Neural progenitor cell (in vitro differentiated cells): ENCODE data around the gene MEIS2.

Source experiments
- EZH2 ChIP-seq: fragments of 200-600 bp; sonication (generic); IDR thresholded peaks from 2 replicates; pipeline ENCODE4 v1.6.1; 2017; ENCODE audit warnings: antibody characterized with exemption, mild to moderate bottlenecking, moderate library complexity
- EZH2phosphoT487 ChIP-seq: fragments of 200-600 bp; sonication (generic); IDR thresholded peaks from 2 replicates; pipeline ENCODE4 v1.6.1; 2017; ENCODE audit warnings: antibody characterized with exemption
- TF ChIP-seq, protein P1 (sequence below): fragments of 200-600 bp; sonication (generic); IDR thresholded peaks from 2 replicates; pipeline ENCODE4 v1.5.1; 2017; ENCODE audit warnings: antibody characterized with exemption, mild to moderate bottlenecking

DNA sequence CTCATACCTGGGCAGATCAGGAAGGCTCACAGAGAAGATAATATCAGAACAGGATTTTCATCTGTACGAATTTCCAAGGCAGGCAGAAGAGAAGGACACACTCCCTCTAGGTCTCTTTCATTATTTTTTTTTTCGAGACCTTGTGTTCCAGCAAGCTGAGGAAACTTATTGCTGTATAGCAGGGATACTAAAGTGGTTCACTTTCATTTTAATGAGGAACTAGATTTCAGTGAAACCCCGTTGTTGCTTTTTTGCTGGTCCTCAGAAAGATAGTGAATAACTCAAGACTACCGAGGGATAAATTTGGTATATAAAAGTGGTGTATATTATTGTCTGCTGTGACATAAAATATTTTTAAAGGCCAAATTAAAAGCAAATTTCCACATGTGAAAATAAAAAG is 24.6 kb downstream of the MEIS2 start:
- TF ChIP-seq, protein P1, sequence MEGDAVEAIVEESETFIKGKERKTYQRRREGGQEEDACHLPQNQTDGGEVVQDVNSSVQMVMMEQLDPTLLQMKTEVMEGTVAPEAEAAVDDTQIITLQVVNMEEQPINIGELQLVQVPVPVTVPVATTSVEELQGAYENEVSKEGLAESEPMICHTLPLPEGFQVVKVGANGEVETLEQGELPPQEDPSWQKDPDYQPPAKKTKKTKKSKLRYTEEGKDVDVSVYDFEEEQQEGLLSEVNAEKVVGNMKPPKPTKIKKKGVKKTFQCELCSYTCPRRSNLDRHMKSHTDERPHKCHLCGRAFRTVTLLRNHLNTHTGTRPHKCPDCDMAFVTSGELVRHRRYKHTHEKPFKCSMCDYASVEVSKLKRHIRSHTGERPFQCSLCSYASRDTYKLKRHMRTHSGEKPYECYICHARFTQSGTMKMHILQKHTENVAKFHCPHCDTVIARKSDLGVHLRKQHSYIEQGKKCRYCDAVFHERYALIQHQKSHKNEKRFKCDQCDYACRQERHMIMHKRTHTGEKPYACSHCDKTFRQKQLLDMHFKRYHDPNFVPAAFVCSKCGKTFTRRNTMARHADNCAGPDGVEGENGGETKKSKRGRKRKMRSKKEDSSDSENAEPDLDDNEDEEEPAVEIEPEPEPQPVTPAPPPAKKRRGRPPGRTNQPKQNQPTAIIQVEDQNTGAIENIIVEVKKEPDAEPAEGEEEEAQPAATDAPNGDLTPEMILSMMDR, result no peak
- TF ChIP-seq EZH2 (no peak), EZH2phosphoT487 (no peak)
